H1 (cell line): ENCODE data around the gene TRAIP.

ENCODE experiments used
- ATF2 ChIP-seq: IDR thresholded peaks from 2 replicates; pipeline ENCODE4 v1.6.1; 2012; ENCODE audit warnings: low read length, inconsistent platforms
- CBX8 ChIP-seq: fragments of 300-800, 300-1000 bp; sonication (generic); IDR thresholded peaks from 2 replicates; pipeline ENCODE4 v1.7.1; 2016; ENCODE audit warnings: low read depth, low read length, borderline replicate concordance
- CREB1 ChIP-seq: IDR thresholded peaks from 2 replicates; pipeline ENCODE4 v1.6.1; 2012; ENCODE audit warnings: inconsistent platforms
- CTCF ChIP-seq, 3 experiments: IDR thresholded peaks; 1 replicate in 2 of 3; 2 replicates in 1 of 3; pipeline versions ENCODE4 v1.5.1 to v1.6.1; 2011; ENCODE audit warnings: low read length in 3 of 3, mild to moderate bottlenecking in 3 of 3, inconsistent platforms in 2 of 3, low read depth in 1 of 3, moderate library complexity in 1 of 3; ENCODE audit not compliant: insufficient read depth in 1 of 3; ENCODE audit errors: control extremely low read depth in 1 of 3
- EP300 ChIP-seq, 2 experiments: IDR thresholded peaks; 1 replicate in 1 of 2; 2 replicates in 1 of 2; pipeline ENCODE4 v1.6.1; 2011 to 2012; ENCODE audit warnings: low read depth in 2 of 2, low read length in 2 of 2, mild to moderate bottlenecking in 2 of 2, borderline replicate concordance in 1 of 2, inconsistent platforms in 1 of 2, moderate library complexity in 1 of 2
- EZH2 ChIP-seq: fragments of 200-600 bp; sonication (generic); IDR thresholded peaks from 2 replicates; pipeline ENCODE4 v1.7.1; 2012; ENCODE audit warnings: low read depth, mild to moderate bottlenecking, moderate library complexity, low read length, inconsistent platforms; ENCODE audit not compliant: severe bottlenecking
- GABPA ChIP-seq: IDR thresholded peaks from 2 replicates; pipeline ENCODE4 v1.6.1; 2011; ENCODE audit warnings: mild to moderate bottlenecking, low read length, moderate library complexity, borderline replicate concordance; ENCODE audit not compliant: insufficient read depth
- NRF1 ChIP-seq: IDR thresholded peaks from 2 replicates; pipeline ENCODE4 v1.6.1; 2011; ENCODE audit warnings: mild to moderate bottlenecking, low read depth, low read length, improper control_type of control experiment
- POLR2A ChIP-seq, 2 experiments: IDR thresholded peaks; 1 replicate in 1 of 2; 2 replicates in 1 of 2; pipeline ENCODE4 v1.6.1; 2011; ENCODE audit warnings: low read depth in 2 of 2, low read length in 2 of 2, mild to moderate bottlenecking in 2 of 2; ENCODE audit errors: control extremely low read depth in 1 of 2
- SP1 ChIP-seq: IDR thresholded peaks from 2 replicates; pipeline ENCODE4 v1.6.1; 2011; ENCODE audit warnings: low read depth, low read length
- TAF1 ChIP-seq: IDR thresholded peaks from 2 replicates; pipeline ENCODE4 v1.6.1; 2011; ENCODE audit warnings: mild to moderate bottlenecking, low read depth, low read length
- TF ChIP-seq, protein P1 (sequence below): IDR thresholded peaks from 2 replicates; pipeline ENCODE4 v1.6.1; 2011; ENCODE audit warnings: low read length, improper control_type of control experiment
- TF ChIP-seq, protein P2 (sequence below): IDR thresholded peaks from 2 replicates; pipeline ENCODE4 v1.6.1; 2012; ENCODE audit warnings: inconsistent platforms

DNA sequence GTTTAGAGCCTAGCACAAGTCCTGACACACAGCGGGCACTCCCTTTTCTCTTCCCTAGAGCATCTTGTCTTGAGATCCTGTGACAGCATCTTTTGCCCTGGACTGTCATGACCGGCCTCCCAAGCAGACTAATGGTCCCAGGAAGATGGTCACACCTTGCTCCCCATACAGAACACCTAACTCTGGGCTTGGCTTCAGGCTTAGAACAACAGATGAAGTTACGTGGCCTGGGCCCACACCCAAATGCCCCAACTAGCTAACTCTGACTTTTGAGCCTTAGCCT is 69.2 kb downstream of the TRAIP start:
- no peak for TF ChIP-seq EZH2
- no peak for TF ChIP-seq SP1
- TF ChIP-seq CTCF (IDR thresholded peaks at IDR 0.05; ENCODE audit: control extremely low read depth in 1 of 3, insufficient read depth in 1 of 3, low read depth in 1 of 3, low read length in 3 of 3) = no peak
- no peak for TF ChIP-seq CREB1
- TF ChIP-seq ATF2 = no peak
- TF ChIP-seq, protein P1, sequence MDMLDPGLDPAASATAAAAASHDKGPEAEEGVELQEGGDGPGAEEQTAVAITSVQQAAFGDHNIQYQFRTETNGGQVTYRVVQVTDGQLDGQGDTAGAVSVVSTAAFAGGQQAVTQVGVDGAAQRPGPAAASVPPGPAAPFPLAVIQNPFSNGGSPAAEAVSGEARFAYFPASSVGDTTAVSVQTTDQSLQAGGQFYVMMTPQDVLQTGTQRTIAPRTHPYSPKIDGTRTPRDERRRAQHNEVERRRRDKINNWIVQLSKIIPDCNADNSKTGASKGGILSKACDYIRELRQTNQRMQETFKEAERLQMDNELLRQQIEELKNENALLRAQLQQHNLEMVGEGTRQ = no peak
- no peak for TF ChIP-seq TAF1
- no peak for TF ChIP-seq GABPA
- TF ChIP-seq NRF1 = no peak
- TF ChIP-seq CBX8 = no peak
- no peak for TF ChIP-seq POLR2A (IDR thresholded peaks at IDR 0.05; ENCODE audit: control extremely low read depth in 1 of 2, low read depth in 2 of 2, low read length in 2 of 2)
- TF ChIP-seq EP300 (IDR thresholded peaks at IDR 0.05; ENCODE audit: borderline replicate concordance in 1 of 2, low read depth in 2 of 2, low read length in 2 of 2) = no peak
- TF ChIP-seq, protein P2, sequence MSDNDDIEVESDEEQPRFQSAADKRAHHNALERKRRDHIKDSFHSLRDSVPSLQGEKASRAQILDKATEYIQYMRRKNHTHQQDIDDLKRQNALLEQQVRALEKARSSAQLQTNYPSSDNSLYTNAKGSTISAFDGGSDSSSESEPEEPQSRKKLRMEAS = no peak
